Stimulated activated CD4-positive, alpha-beta T cell treated with anti-CD3 and anti-CD28 coated beads, Interleukin-12 subunit alpha, Interleukin-12 subunit beta, amount 100 ng/mL, for 24 hours (primary cell): Measurements from ENCODE around the gene ARMC2.

Experiments used
- DNase-seq, 2 experiments: peaks; one replicate each; pipeline ENCODE4 v3.0.0-alpha.2; 2020; ENCODE audit warnings: low read depth in 2 of 2

Gene ARMC2

DNA sequence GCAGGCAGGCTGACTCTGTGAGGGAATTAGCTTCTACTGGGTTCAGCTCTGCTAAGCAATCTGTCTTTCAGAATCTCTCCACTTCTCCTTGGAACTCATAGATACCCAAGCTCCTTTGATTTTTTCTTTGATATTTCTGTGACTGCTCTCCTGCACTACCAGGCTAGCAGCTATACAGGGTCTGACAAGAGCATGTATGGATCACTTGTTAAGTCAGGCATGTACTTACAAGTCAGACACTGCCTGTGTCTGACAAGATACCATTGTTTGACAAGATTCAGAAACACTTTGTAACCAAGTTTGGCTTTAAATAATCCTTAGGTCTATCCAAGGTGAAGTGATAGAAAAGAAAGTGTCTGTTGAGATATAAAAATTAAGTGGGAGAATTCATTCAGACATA lies 167.0 kb downstream of the ARMC2 start:
- no peak for DNase-seq

DNA sequence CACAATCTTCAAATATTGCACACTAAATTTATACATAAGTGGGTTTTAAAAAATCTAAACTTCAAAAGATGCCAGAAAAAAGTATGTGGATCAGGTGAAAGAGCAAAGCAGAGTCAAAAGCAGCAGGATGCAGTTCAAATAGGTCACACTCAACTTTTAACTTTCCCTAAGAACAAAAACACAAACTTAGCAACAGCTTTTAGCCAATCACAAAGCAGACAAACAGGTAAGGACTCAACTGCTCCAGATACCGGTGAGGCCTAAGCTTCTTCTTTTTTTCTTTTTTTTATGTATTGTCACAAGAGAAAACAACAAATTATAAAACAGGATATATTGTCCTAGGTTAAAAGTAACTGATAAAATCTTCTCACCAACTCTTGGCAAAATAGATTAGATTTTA lies 171.7 kb downstream of the ARMC2 start:
- DNase-seq, result no peak

DNA sequence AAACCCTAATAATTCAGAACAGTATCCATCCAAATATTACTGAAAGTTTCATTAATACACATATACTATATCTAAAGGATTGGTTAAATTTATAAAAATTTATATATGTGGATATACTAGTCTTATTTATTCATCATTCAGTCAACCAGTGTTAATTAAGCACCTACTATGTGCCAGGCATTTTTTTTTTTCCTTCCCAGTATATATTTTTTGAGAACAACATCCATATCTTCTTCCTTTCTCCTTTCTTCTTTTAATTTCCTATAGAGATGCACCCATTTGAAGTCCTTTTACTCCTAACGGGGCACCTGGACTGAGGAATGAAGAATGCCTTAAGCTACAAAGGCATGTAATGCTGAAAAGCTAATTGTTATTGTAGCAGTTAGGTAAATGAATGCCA lies 173.6 kb downstream of the ARMC2 start:
- DNase-seq, result no peak

DNA sequence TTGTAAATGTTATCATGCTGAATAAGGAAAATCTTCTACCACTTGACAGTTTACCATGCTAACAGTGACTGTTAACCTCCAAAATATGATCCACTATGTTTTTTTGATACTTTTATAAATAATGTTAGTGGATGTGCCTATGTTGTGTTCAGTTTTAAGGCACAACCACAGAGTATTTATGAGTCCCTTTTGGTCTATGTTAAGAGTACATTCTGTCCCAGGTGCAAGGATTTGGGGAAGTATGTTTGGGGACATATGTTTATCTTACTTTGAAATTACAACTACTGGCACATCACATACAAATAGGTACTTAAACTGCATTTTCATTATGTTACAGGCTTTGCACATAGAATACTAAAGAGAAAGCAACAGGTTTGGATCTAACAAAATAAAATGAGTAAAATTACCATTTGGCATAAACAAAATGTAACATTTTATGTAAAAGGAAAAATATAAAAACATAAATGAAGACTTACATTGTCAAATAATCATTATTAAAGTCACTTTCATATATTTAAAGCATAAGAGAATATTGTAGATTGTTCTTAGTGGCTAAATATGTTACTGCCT lies 175.2 kb downstream of the ARMC2 start:
- DNase-seq, result no peak
